GM23338 (cell line): ENCODE results near the gene SOD2. TPM values are rescaled to one million over a fixed set of nuclear protein-coding genes. Genes with fewer than 3 reads are reported as not detected.
"Not testable (repeated sequence)": the region's sequence is repeated elsewhere in the genome, so short reads cannot be mapped to it uniquely, and the experiment has no call there.

ENCODE experiments used
- ATAC-seq: fragments of 200-7000 bp; cut with Tn5 transposase; 3 replicates; pipeline ENCODE4 v1.9.1; 2020
- DNase-seq: peaks from one replicate; pipeline ENCODE4 v3.0.0-alpha.2; 2015; ENCODE audit warnings: low spot score
- H2AFZ ChIP-seq: fragments of 200-600 bp; sonication (generic); 2 replicates; pipeline ENCODE4 v1.8.0; 2016; ENCODE audit warnings: antibody characterized with exemption, mild to moderate bottlenecking, moderate library complexity
- H3F3A ChIP-seq: fragments of 200-600 bp; sonication (generic); replicated peaks from 2 replicates; pipeline ENCODE4 v1.8.0; 2017; ENCODE audit warnings: antibody characterized with exemption, mixed run types, low read depth
- H3K27ac ChIP-seq: fragments of 200-600 bp; sonication (generic); 2 replicates; pipeline ENCODE4 v1.6.1; 2016; ENCODE audit warnings: low read depth
- H3K27me3 ChIP-seq: fragments of 200-600 bp; sonication (generic); 2 replicates; pipeline ENCODE4 v1.8.0; 2016; ENCODE audit warnings: mild to moderate bottlenecking, mixed run types, moderate library complexity; ENCODE audit not compliant: insufficient read depth
- H3K36me3 ChIP-seq: fragments of 200-600 bp; sonication (generic); 2 replicates; pipeline ENCODE4 v1.8.0; 2016; ENCODE audit warnings: mild to moderate bottlenecking; ENCODE audit not compliant: insufficient read depth
- H3K4me1 ChIP-seq: fragments of 200-600 bp; sonication (generic); 2 replicates; pipeline ENCODE4 v1.8.0; 2016; ENCODE audit warnings: mild to moderate bottlenecking, moderate library complexity; ENCODE audit not compliant: insufficient read depth
- H3K4me2 ChIP-seq: fragments of 200-600 bp; sonication (generic); 2 replicates; pipeline ENCODE4 v1.7.1; 2017; ENCODE audit warnings: mixed run types
- H3K4me3 ChIP-seq: fragments of 200-600 bp; sonication (generic); 2 replicates; pipeline ENCODE4 v1.6.1; 2016; ENCODE audit warnings: mixed run types
- H3K79me2 ChIP-seq: fragments of 200-600 bp; sonication (generic); replicated peaks from 2 replicates; pipeline ENCODE4 v1.8.0; 2017; ENCODE audit warnings: mild to moderate bottlenecking; ENCODE audit not compliant: insufficient read depth
- H3K9me2 ChIP-seq: fragments of 200-600 bp; sonication (generic); 2 replicates; pipeline ENCODE4 v1.8.0; 2017; ENCODE audit not compliant: insufficient read depth
- H4K20me1 ChIP-seq: fragments of 200-600 bp; sonication (generic); replicated peaks from 2 replicates; pipeline ENCODE4 v1.8.0; 2017; ENCODE audit warnings: mild to moderate bottlenecking; ENCODE audit not compliant: insufficient read depth
- H3K27ac Mint-ChIP-seq: 2 replicates; pipeline ENCODE4 v1.8.0; 2020; ENCODE audit warnings: inconsistent platforms, mild to moderate bottlenecking, moderate library complexity, mixed read lengths
- H3K27me3 Mint-ChIP-seq: 3 replicates; pipeline ENCODE4 v1.8.0; 2022; ENCODE audit warnings: low read depth, mild to moderate bottlenecking, moderate library complexity, mixed read lengths, inconsistent platforms; ENCODE audit not compliant: insufficient read depth, poor library complexity
- H3K36me3 Mint-ChIP-seq: 3 replicates; pipeline ENCODE4 v1.8.0; 2021; ENCODE audit warnings: low read depth, mild to moderate bottlenecking, inconsistent platforms, moderate library complexity, mixed read lengths
- H3K4me1 Mint-ChIP-seq: 3 replicates; pipeline ENCODE4 v1.8.0; 2020; ENCODE audit warnings: mild to moderate bottlenecking, inconsistent platforms, mixed read lengths
- H3K4me3 Mint-ChIP-seq: 3 replicates; pipeline ENCODE4 v1.8.0; 2021; ENCODE audit warnings: moderate library complexity, mild to moderate bottlenecking, inconsistent platforms, mixed read lengths
- H3K9me3 Mint-ChIP-seq: 3 replicates; pipeline ENCODE4 v1.8.0; 2020; ENCODE audit warnings: moderate library complexity, mild to moderate bottlenecking, inconsistent platforms, mixed read lengths
- CREB1 ChIP-seq: fragments of 250-450 bp; sonication (Bioruptor Pico); IDR thresholded peaks from 2 replicates; pipeline ENCODE4 v1.5.0; 2020; ENCODE audit warnings: low read depth, mild to moderate bottlenecking, moderate library complexity
- CTCF ChIP-seq, 2 experiments: fragments of 200-600 bp in 1 of 2; sonication (generic) in 1 of 2; conservative IDR thresholded peaks; 2 replicates each; pipeline versions ENCODE4 v1.5.1 to v1.6.1; 2016 to 2017; ENCODE audit warnings: antibody characterized with exemption in 2 of 2, low read depth in 2 of 2, mild to moderate bottlenecking in 2 of 2, moderate library complexity in 1 of 2
- EZH2phosphoT487 ChIP-seq: fragments of 200-600 bp; sonication (generic); IDR thresholded peaks from one replicate; pipeline ENCODE4 v1.8.1; 2018; ENCODE audit warnings: antibody characterized with exemption; ENCODE audit not compliant: unreplicated experiment
- POLR2AphosphoS5 ChIP-seq: IDR thresholded peaks from 2 replicates; pipeline ENCODE4 v1.6.1; 2016; ENCODE audit warnings: antibody characterized with exemption, low read depth
- ZNF331 ChIP-seq: fragments of 250-450 bp; sonication (Bioruptor Pico); IDR thresholded peaks from 2 replicates; pipeline ENCODE4 v1.5.0; 2020; ENCODE audit warnings: low read depth, mild to moderate bottlenecking, moderate library complexity
- ZNF462 ChIP-seq: fragments of 250-450 bp; sonication (Bioruptor Pico); IDR thresholded peaks from 2 replicates; pipeline ENCODE4 v1.5.0; 2020; ENCODE audit warnings: mild to moderate bottlenecking, moderate library complexity
- polyA plus RNA-seq: library from polyadenylated mRNA; unstranded; fragments of >200 nt; fragmentation: Nextera tagmentation; extraction: Ambion mirVana; gene quantifications from 2 replicates; pipeline ENCODE4 v1.2.1, GENCODE V29; 2016
- total RNA-seq: library from RNA; depleted of rRNA; stranded (reverse); fragments of >200 nt; shearing (Covaris generic); gene quantifications from 2 replicates; pipeline ENCODE4 v1.2.3, GENCODE V29; 2014

Gene SOD2
- total and polyA plus RNA-seq, 2 experiments from 2014 or later, result 44.1 to 73.0 TPM

- H2AFZ ChIP-seq, result no peak overlapping the region
- Mint-ChIP-seq H3K4me1 (peaks cover 20% of the 10 kb centered on the region), H3K36me3 (peaks cover 37% of the 10 kb centered on the region), H3K27me3 (peaks cover 11% of the 10 kb centered on the region), H3K4me3 (peak overlapping the region; percentile 94), H3K27ac (no peak overlapping the region), H3K9me3 (no peaks in the 10 kb centered on the region)
- peaks cover 57% of the 10 kb centered on the region for H3K79me2 ChIP-seq
- H3K36me3 ChIP-seq, result peaks cover 15% of the 10 kb centered on the region; the same call in 1 of the 2 replicates
- TF ChIP-seq EZH2phosphoT487 (no peak), CTCF (conservative IDR thresholded peaks at IDR 0.05; ENCODE audit: low read depth in 2 of 2) (peak; percentile 39 to 63; a peak in 3 of 4 replicates)
- ATAC-seq (no peak), DNase-seq (peak; percentile 52)
- H3K4me1 ChIP-seq, result peaks cover 18% of the 10 kb centered on the region
- H3K27ac ChIP-seq, result no peak overlapping the region
- peak overlapping the region; percentile 96 for H3K4me2 ChIP-seq
- H3F3A ChIP-seq, result 0 out of 2 replicates have a peak, but pooled peaks cover 8% of the 10 kb centered on the region
- no peaks in the 10 kb centered on the region for H3K27me3 ChIP-seq
- peak overlapping the region; percentile 95 for H3K4me3 ChIP-seq
- H4K20me1 ChIP-seq, result peaks cover 18% of the 10 kb centered on the region
- no peaks in the 10 kb centered on the region for H3K9me2 ChIP-seq
Observed at GRCh38 chr6:159691133-159691962, 1.7 kb downstream of the SOD2 start.

GRCh38 chr6:159690135-159690534 is 2.9 kb downstream of the SOD2 start:
- not testable (repeated sequence) for DNase-seq, H3K4me3 Mint-ChIP-seq, ATAC-seq, H3K9me3 Mint-ChIP-seq, H3K27me3 ChIP-seq, H3K27ac ChIP-seq, H3K27ac Mint-ChIP-seq, H3K27me3 Mint-ChIP-seq, H2AFZ ChIP-seq, H3K4me3 ChIP-seq, H3K9me2 ChIP-seq, H3K4me2 ChIP-seq, H3F3A ChIP-seq
- peaks cover 15% of the 10 kb centered on the region; the same call in 1 of the 2 replicates for H3K36me3 ChIP-seq
- peaks cover 18% of the 10 kb centered on the region for H3K4me1 ChIP-seq
- peaks cover 63% of the 10 kb centered on the region for H3K79me2 ChIP-seq
- Mint-ChIP-seq H3K4me1 (peaks cover 20% of the 10 kb centered on the region), H3K36me3 (peaks cover 44% of the 10 kb centered on the region)
- peaks cover 24% of the 10 kb centered on the region for H4K20me1 ChIP-seq

GRCh38 chr6:159689001-159689400 is 4.0 kb downstream of the SOD2 start:
- no peak overlapping the region for H3K4me3 ChIP-seq
- H3K9me3 Mint-ChIP-seq, result no peaks in the 10 kb centered on the region
- no peaks in the 10 kb centered on the region for H3K9me2 ChIP-seq
- H3K27me3 Mint-ChIP-seq, result peaks cover 3% of the 10 kb centered on the region
- peaks cover 49% of the 10 kb centered on the region for H3K36me3 Mint-ChIP-seq
- no peak overlapping the region for H3K27ac Mint-ChIP-seq
- no peaks in the 10 kb centered on the region for H3K27me3 ChIP-seq
- ATAC-seq, result no peak
- 0 out of 2 replicates have a peak, but pooled peaks cover 8% of the 10 kb centered on the region for H3F3A ChIP-seq
- no peak overlapping the region for H3K4me3 Mint-ChIP-seq
- DNase-seq, result no peak
- no peak overlapping the region for H3K27ac ChIP-seq
- H3K4me1 ChIP-seq, result peaks cover 14% of the 10 kb centered on the region
- H3K4me1 Mint-ChIP-seq, result peaks cover 12% of the 10 kb centered on the region
- H3K79me2 ChIP-seq, result peaks cover 63% of the 10 kb centered on the region
- peaks cover 18% of the 10 kb centered on the region for H3K36me3 ChIP-seq
- peaks cover 24% of the 10 kb centered on the region for H4K20me1 ChIP-seq
- H3K4me2 ChIP-seq, result no peak overlapping the region
- H2AFZ ChIP-seq, result no peak overlapping the region
- TF ChIP-seq ZNF462 (CRISPR knock-in tag) (no peak), POLR2AphosphoS5 (no peak), CREB1 (CRISPR knock-in tag) (no peak), ZNF331 (CRISPR knock-in tag) (no peak)
